ENCODE results near the gene HAGH.

The HAGH gene

DNA sequence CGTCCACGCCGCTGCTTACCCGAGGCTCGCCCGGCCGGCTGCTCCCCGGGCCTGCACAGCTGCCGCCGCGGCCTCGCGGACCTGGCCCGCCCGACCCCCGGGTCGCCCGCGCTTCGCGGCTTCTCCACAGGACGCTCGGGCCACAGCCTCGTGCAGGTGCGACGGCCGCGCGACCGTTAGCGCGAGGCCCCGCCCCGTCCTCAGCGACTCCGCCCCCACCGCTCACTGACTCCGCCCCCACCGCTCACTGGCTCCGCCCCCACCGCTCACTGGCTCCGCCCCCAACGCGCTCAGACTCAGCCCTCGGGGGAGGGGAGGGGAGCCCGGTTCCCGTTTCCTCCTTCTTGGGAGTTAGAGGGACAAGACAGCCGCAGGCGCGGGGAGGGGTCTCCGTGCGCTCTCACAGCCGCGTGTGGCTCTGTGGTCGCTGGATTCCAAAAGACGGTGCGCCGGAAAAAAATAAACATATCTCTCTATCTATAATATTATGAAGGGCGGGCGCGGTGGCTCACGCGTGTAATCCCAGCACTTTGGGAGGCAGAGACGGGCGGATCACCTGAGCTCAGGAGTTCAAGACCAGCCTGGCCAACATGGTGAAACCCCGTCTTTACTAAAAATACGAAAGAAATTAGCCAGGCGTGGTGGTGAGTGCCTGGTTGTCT is 45.5 kb upstream of the HAGH start, which contains the start of gene MEIOB:
MEIOB (minus strand) TSS at position 191 of the 662 bp plus-strand sequence. CDS start 3,989 bp downstream, outside the sequence.
- Histone ChIP-seq H3K36me3 (ENCODE audit: control insufficient read depth in 2 of 2, insufficient read depth in 1 of 2, low read length in 2 of 2) (no peaks in the 10 kb centered on the region), H3K4me1 (ENCODE audit: control insufficient read depth, insufficient read depth, low read length) (no peaks in the 10 kb centered on the region), H3K9me3 (ENCODE audit: control insufficient read depth, insufficient read depth, low read depth, low read length) (no peaks in the 10 kb centered on the region), H3K27ac (ENCODE audit: extremely low read depth, low read depth, low read length) (no peak within 1 kb of the TSS), H3K4me3 (ENCODE audit: low read depth, low read length) (no peak within 1 kb of the TSS)
- ChIA-PET CTCF (interaction anchor here (0.6 to 0.8 kb wide), 2 partner anchors 7 to 8 kb away, joined by 3 to 5 read pairs; no protein-coding TSS in a partner anchor), POLR2A (no interaction called here)
- TF ChIP-seq ZNF529 (tag by site-specific recombination; IDR thresholded peaks at IDR 0.05; ENCODE audit: insufficient replicate concordance) = no peak
- TF ChIP-seq ZBTB7A (tag by site-specific recombination; IDR thresholded peaks at IDR 0.05; ENCODE audit: low read depth) = no peak
- no peak for TF ChIP-seq YY1 (tag by site-specific recombination; IDR thresholded peaks at IDR 0.05)
- no peak for TF ChIP-seq ZFP41 (tag by site-specific recombination; IDR thresholded peaks at IDR 0.05; ENCODE audit: borderline replicate concordance)
- no peak for TF ChIP-seq ZNF311 (tag by site-specific recombination; IDR thresholded peaks at IDR 0.05; ENCODE audit: borderline replicate concordance)
- TF ChIP-seq ZNF16 (tag by site-specific recombination; IDR thresholded peaks at IDR 0.05; ENCODE audit: low read depth) = no peak
- TF ChIP-seq ZBTB1 (tag by site-specific recombination; IDR thresholded peaks at IDR 0.05) = no peak
- no peak for TF ChIP-seq ZNF24 (tag by site-specific recombination; IDR thresholded peaks at IDR 0.05)
- TF ChIP-seq, protein P1, sequence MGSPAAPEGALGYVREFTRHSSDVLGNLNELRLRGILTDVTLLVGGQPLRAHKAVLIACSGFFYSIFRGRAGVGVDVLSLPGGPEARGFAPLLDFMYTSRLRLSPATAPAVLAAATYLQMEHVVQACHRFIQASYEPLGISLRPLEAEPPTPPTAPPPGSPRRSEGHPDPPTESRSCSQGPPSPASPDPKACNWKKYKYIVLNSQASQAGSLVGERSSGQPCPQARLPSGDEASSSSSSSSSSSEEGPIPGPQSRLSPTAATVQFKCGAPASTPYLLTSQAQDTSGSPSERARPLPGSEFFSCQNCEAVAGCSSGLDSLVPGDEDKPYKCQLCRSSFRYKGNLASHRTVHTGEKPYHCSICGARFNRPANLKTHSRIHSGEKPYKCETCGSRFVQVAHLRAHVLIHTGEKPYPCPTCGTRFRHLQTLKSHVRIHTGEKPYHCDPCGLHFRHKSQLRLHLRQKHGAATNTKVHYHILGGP (tag by site-specific recombination; IDR thresholded peaks at IDR 0.05) = no peak
- TF ChIP-seq ZNF561 (tag by site-specific recombination; IDR thresholded peaks at IDR 0.05; ENCODE audit: borderline replicate concordance) = no peak
- no peak for TF ChIP-seq ZNF514 (tag by site-specific recombination; IDR thresholded peaks at IDR 0.05)
- TF ChIP-seq ZNF670 (tag by site-specific recombination; IDR thresholded peaks at IDR 0.05; ENCODE audit: low read depth) = no peak
- no peak for TF ChIP-seq RBAK (tag by site-specific recombination; IDR thresholded peaks at IDR 0.05)
- TF ChIP-seq, protein P2, sequence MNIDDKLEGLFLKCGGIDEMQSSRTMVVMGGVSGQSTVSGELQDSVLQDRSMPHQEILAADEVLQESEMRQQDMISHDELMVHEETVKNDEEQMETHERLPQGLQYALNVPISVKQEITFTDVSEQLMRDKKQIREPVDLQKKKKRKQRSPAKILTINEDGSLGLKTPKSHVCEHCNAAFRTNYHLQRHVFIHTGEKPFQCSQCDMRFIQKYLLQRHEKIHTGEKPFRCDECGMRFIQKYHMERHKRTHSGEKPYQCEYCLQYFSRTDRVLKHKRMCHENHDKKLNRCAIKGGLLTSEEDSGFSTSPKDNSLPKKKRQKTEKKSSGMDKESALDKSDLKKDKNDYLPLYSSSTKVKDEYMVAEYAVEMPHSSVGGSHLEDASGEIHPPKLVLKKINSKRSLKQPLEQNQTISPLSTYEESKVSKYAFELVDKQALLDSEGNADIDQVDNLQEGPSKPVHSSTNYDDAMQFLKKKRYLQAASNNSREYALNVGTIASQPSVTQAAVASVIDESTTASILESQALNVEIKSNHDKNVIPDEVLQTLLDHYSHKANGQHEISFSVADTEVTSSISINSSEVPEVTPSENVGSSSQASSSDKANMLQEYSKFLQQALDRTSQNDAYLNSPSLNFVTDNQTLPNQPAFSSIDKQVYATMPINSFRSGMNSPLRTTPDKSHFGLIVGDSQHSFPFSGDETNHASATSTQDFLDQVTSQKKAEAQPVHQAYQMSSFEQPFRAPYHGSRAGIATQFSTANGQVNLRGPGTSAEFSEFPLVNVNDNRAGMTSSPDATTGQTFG (tag by site-specific recombination; IDR thresholded peaks at IDR 0.05; ENCODE audit: borderline replicate concordance) = no peak
- TF ChIP-seq, protein P3, sequence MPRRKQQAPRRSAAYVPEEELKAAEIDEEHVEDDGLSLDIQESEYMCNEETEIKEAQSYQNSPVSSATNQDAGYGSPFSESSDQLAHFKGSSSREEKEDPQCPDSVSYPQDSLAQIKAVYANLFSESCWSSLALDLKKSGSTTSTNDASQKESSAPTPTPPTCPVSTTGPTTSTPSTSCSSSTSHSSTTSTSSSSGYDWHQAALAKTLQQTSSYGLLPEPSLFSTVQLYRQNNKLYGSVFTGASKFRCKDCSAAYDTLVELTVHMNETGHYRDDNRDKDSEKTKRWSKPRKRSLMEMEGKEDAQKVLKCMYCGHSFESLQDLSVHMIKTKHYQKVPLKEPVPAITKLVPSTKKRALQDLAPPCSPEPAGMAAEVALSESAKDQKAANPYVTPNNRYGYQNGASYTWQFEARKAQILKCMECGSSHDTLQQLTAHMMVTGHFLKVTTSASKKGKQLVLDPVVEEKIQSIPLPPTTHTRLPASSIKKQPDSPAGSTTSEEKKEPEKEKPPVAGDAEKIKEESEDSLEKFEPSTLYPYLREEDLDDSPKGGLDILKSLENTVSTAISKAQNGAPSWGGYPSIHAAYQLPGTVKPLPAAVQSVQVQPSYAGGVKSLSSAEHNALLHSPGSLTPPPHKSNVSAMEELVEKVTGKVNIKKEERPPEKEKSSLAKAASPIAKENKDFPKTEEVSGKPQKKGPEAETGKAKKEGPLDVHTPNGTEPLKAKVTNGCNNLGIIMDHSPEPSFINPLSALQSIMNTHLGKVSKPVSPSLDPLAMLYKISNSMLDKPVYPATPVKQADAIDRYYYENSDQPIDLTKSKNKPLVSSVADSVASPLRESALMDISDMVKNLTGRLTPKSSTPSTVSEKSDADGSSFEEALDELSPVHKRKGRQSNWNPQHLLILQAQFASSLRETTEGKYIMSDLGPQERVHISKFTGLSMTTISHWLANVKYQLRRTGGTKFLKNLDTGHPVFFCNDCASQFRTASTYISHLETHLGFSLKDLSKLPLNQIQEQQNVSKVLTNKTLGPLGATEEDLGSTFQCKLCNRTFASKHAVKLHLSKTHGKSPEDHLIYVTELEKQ (tag by site-specific recombination; IDR thresholded peaks at IDR 0.05; ENCODE audit: borderline replicate concordance) = no peak
- no peak for TF ChIP-seq ZNF621 (tag by site-specific recombination; IDR thresholded peaks at IDR 0.05)
- TF ChIP-seq KLF7 (tag by site-specific recombination; IDR thresholded peaks at IDR 0.05; ENCODE audit: borderline replicate concordance) = no peak
- no peak for TF ChIP-seq ZNF2 (tag by site-specific recombination; IDR thresholded peaks at IDR 0.05)
- TF ChIP-seq, protein P4, sequence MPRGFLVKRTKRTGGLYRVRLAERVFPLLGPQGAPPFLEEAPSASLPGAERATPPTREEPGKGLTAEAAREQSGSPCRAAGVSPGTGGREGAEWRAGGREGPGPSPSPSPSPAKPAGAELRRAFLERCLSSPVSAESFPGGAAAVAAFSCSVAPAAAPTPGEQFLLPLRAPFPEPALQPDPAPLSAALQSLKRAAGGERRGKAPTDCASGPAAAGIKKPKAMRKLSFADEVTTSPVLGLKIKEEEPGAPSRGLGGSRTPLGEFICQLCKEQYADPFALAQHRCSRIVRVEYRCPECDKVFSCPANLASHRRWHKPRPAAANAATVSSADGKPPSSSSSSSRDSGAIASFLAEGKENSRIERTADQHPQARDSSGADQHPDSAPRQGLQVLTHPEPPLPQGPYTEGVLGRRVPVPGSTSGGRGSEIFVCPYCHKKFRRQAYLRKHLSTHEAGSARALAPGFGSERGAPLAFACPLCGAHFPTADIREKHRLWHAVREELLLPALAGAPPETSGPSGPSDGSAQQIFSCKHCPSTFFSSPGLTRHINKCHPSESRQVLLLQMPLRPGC (tag by site-specific recombination; IDR thresholded peaks at IDR 0.05) = no peak
- TF ChIP-seq ZNF157 (tag by site-specific recombination; IDR thresholded peaks at IDR 0.05) = no peak

All from HEK293 (cell line).